ENCODE data around the gene TGFA.

TGFA gene

GRCh38 chr2:70460333-70460732 lies 93.3 kb downstream of the TGFA start:
- TF ChIP-seq REST (IDR thresholded peaks at IDR 0.05; ENCODE audit: low read depth) (no peak), EGR1 (IDR thresholded peaks at IDR 0.05) (no peak), FOXM1 (IDR thresholded peaks at IDR 0.05; ENCODE audit: borderline replicate concordance, low read depth) (no peak), MAX (IDR thresholded peaks at IDR 0.05) (no peak), RAD21 (IDR thresholded peaks at IDR 0.05; ENCODE audit: low read depth) (peak; percentile 54), CEBPB (IDR thresholded peaks at IDR 0.05) (no peak), TEAD4 (IDR thresholded peaks at IDR 0.05) (0 out of 2 replicates have a peak, but pooled peaks have one; percentile 31), ZBTB7A (IDR thresholded peaks at IDR 0.05; ENCODE audit: low read depth) (no peak), YY1 (IDR thresholded peaks at IDR 0.05; ENCODE audit: low read depth) (no peak), EP300 (IDR thresholded peaks at IDR 0.05; ENCODE audit: borderline replicate concordance) (no peak), USF1 (IDR thresholded peaks at IDR 0.05) (no peak)

GRCh38 chr2:70458661-70459060 lies 95.0 kb downstream of the TGFA start:
- TF ChIP-seq TAF1 (IDR thresholded peaks at IDR 0.05; ENCODE audit: low read depth) (no peak), REST (IDR thresholded peaks at IDR 0.05; ENCODE audit: low read depth) (no peak), ZBTB7A (IDR thresholded peaks at IDR 0.05; ENCODE audit: low read depth) (no peak), MAX (IDR thresholded peaks at IDR 0.05) (no peak), EGR1 (IDR thresholded peaks at IDR 0.05) (no peak), CEBPB (IDR thresholded peaks at IDR 0.05) (no peak), CREB1 (IDR thresholded peaks at IDR 0.05; ENCODE audit: low read depth) (no peak), USF1 (IDR thresholded peaks at IDR 0.05) (no peak), NFIC (IDR thresholded peaks at IDR 0.05) (no peak)

GRCh38 chr2:70456585-70457495 lies 96.8 kb downstream of the TGFA start:
- TF ChIP-seq TEAD4 (IDR thresholded peaks at IDR 0.05) (no peak), TCF12 (IDR thresholded peaks at IDR 0.05; ENCODE audit: low read depth) (no peak), EP300 (IDR thresholded peaks at IDR 0.05; ENCODE audit: borderline replicate concordance) (no peak), EGR1 (IDR thresholded peaks at IDR 0.05) (no peak), ZBTB7A (IDR thresholded peaks at IDR 0.05; ENCODE audit: low read depth) (no peak), USF1 (IDR thresholded peaks at IDR 0.05) (no peak), REST (IDR thresholded peaks at IDR 0.05; ENCODE audit: low read depth) (no peak), RAD21 (IDR thresholded peaks at IDR 0.05; ENCODE audit: low read depth) (no peak), TAF1 (IDR thresholded peaks at IDR 0.05; ENCODE audit: low read depth) (no peak), NFIC (IDR thresholded peaks at IDR 0.05) (no peak), FOXM1 (IDR thresholded peaks at IDR 0.05; ENCODE audit: borderline replicate concordance, low read depth) (no peak), YY1 (IDR thresholded peaks at IDR 0.05; ENCODE audit: low read depth) (no peak), CEBPB (IDR thresholded peaks at IDR 0.05) (no peak), CREB1 (IDR thresholded peaks at IDR 0.05; ENCODE audit: low read depth) (no peak), MAX (IDR thresholded peaks at IDR 0.05) (no peak)
